GM19438 (cell line): ENCODE data around the gene ENKUR.

Experiments
- ATAC-seq: cut with Tn5 transposase; IDR thresholded peaks from one replicate; pipeline ENCODE4 v1.9.1; 2021; ENCODE audit warnings: low read depth; ENCODE audit not compliant: unreplicated experiment

ENKUR gene

GRCh38 chr10:24951201-24952142, 64.5 kb downstream of the ENKUR start:
- ATAC-seq, result peak; percentile 12

- ATAC-seq, result no peak
Measured at GRCh38 chr10:24950439-24950838, 65.5 kb downstream of the ENKUR start.

GRCh38 chr10:24949616-24950015, 66.3 kb downstream of the ENKUR start:
- no peak for ATAC-seq

- ATAC-seq, result peak; percentile 58
Measured at GRCh38 chr10:24947304-24948097, 68.5 kb downstream of the ENKUR start.

GRCh38 chr10:24944512-24945255, 71.3 kb downstream of the ENKUR start:
- no peak for ATAC-seq

- no peak for ATAC-seq
Measured at GRCh38 chr10:24938525-24938924, 77.4 kb downstream of the ENKUR start.

- ATAC-seq, result no peak
Measured at GRCh38 chr10:24938076-24938475, 77.9 kb downstream of the ENKUR start.

- ATAC-seq, result no peak
Measured at GRCh38 chr10:24935504-24936292, 80.3 kb downstream of the ENKUR start.
